Esophagus (tissue), 2 donors: ENCODE data around the gene GP9. TPM values are rescaled to one million over a fixed set of nuclear protein-coding genes. Genes with fewer than 3 reads are reported as not detected.

Experiments used
- H3K27ac ChIP-seq, 2 donors: one replicate each; pipeline ENCODE4 v1.5.1; 2013; ENCODE audit warnings: low read depth in 2 of 2, mild to moderate bottlenecking in 2 of 2, inconsistent platforms in 1 of 2, low read length in 1 of 2, moderate library complexity in 1 of 2
- H3K27me3 ChIP-seq, 2 donors: one replicate each; pipeline ENCODE4 v1.6.1; 2013; ENCODE audit warnings: low read length in 2 of 2, control low read depth in 1 of 2, mild to moderate bottlenecking in 1 of 2; ENCODE audit not compliant: insufficient read depth in 2 of 2, control insufficient read depth in 1 of 2
- H3K36me3 ChIP-seq, 2 donors: one replicate each; pipeline ENCODE4 v1.6.1; 2013; ENCODE audit warnings: low read length in 1 of 2; ENCODE audit not compliant: control insufficient read depth in 2 of 2, insufficient read depth in 2 of 2
- H3K4me1 ChIP-seq, 2 donors: one replicate each; pipeline ENCODE4 v1.6.1; 2013; ENCODE audit warnings: low read length in 1 of 2; ENCODE audit not compliant: control insufficient read depth in 2 of 2, insufficient read depth in 2 of 2
- H3K4me3 ChIP-seq, 2 donors: one replicate each; pipeline ENCODE4 v1.5.1; 2013; ENCODE audit warnings: low read length in 2 of 2, mild to moderate bottlenecking in 2 of 2, low read depth in 1 of 2, moderate library complexity in 1 of 2
- H3K9me3 ChIP-seq, 2 donors: one replicate each; pipeline ENCODE4 v1.6.1; 2013; ENCODE audit warnings: mild to moderate bottlenecking in 2 of 2, low read depth in 1 of 2, low read length in 1 of 2, moderate library complexity in 1 of 2; ENCODE audit not compliant: control insufficient read depth in 2 of 2, insufficient read depth in 1 of 2
- WGBS, 2 donors: extraction: QIAGEN DNeasy Blood & Tissue Kit; methylation state at CpG; one replicate each; pipeline ENCODE4 v1.1.7; 2013; 5-methylcytosine and 5-hydroxymethylcytosine counted together
- polyA plus RNA-seq, 2 donors: library from polyadenylated mRNA; stranded (reverse); fragments of 200-250 nt; gene quantifications; one replicate each; pipeline ENCODE4 v1.2.3, GENCODE V29; 2013
- donor health status: healthy with polysubstance abuse.
- donor health status: Bipolar disorder and iron deficiency.

The GP9 gene
- polyA plus RNA-seq, 2 donors: not detected

- no peaks in the 10 kb centered on the region for H3K9me3 ChIP-seq
- no peaks in the 10 kb centered on the region for H3K27me3 ChIP-seq
- H3K4me1 ChIP-seq: peaks cover 0 to 2% of the 10 kb centered on the region in 2 donors
- no peak overlapping the region for H3K4me3 ChIP-seq
- H3K36me3 ChIP-seq: no peaks in the 10 kb centered on the region
- no peak overlapping the region for H3K27ac ChIP-seq
- 35 to 37% methylated on average over 4 of the region's 4 CpGs for WGBS, 2 donors
These were observed 2.0 kb upstream of the GP9 start for GRCh38 chr3:129058441-129059200.

GRCh38 chr3:129059311-129059958, 1.1 kb upstream of the GP9 start:
- Histone ChIP-seq H3K27ac (no peak overlapping the region), H3K9me3 (no peaks in the 10 kb centered on the region), H3K36me3 (no peaks in the 10 kb centered on the region), H3K4me1 (peaks cover 3 to 4% of the 10 kb centered on the region in 2 donors), H3K4me3 (no peak overlapping the region), H3K27me3 (no peaks in the 10 kb centered on the region)
- WGBS, 2 donors: 80 to 88% methylated on average over 11 of the region's 11 CpGs

- Histone ChIP-seq H3K36me3 (no peaks in the 10 kb centered on the region), H3K4me1 (peaks cover 3 to 4% of the 10 kb centered on the region in 2 donors), H3K27ac (no peak overlapping the region), H3K4me3 (no peak overlapping the region), H3K9me3 (no peaks in the 10 kb centered on the region), H3K27me3 (no peaks in the 10 kb centered on the region)
- 92% methylated on average over 18 to 19 of the region's 19 CpGs for WGBS, 2 donors
These were observed 676 bp downstream of the GP9 start for GRCh38 chr3:129061023-129061887.

- H3K4me3 ChIP-seq: no peak overlapping the region
- 89 to 93% methylated on average over 32 of the region's 32 CpGs for WGBS, 2 donors
- no peaks in the 10 kb centered on the region for H3K9me3 ChIP-seq
- no peaks in the 10 kb centered on the region for H3K36me3 ChIP-seq
- H3K27ac ChIP-seq: no peak overlapping the region
- H3K27me3 ChIP-seq: no peaks in the 10 kb centered on the region
- H3K4me1 ChIP-seq: peaks cover 3 to 4% of the 10 kb centered on the region in 2 donors
These were observed 1.6 kb downstream of the GP9 start for GRCh38 chr3:129061888-129062834.

GRCh38 chr3:129063091-129063640, 2.6 kb downstream of the GP9 start:
- H3K36me3 ChIP-seq: no peaks in the 10 kb centered on the region
- no peaks in the 10 kb centered on the region for H3K9me3 ChIP-seq
- H3K4me3 ChIP-seq: no peak overlapping the region
- peaks cover 3 to 4% of the 10 kb centered on the region in 2 donors for H3K4me1 ChIP-seq
- no peak overlapping the region for H3K27ac ChIP-seq
- WGBS, 2 donors: 82 to 85% methylated on average over 10 of the region's 10 CpGs
- no peaks in the 10 kb centered on the region for H3K27me3 ChIP-seq

GRCh38 chr3:129063841-129064482, 3.4 kb downstream of the GP9 start:
- H3K9me3 ChIP-seq: no peaks in the 10 kb centered on the region
- H3K36me3 ChIP-seq: no peaks in the 10 kb centered on the region
- H3K27ac ChIP-seq: no peak overlapping the region
- WGBS, 2 donors: 52 to 57% methylated on average over 15 of the region's 15 CpGs
- no peak overlapping the region for H3K4me3 ChIP-seq
- H3K27me3 ChIP-seq: no peaks in the 10 kb centered on the region
- peaks cover 2 to 3% of the 10 kb centered on the region in 2 donors for H3K4me1 ChIP-seq

GRCh38 chr3:129065016-129065719, 4.6 kb downstream of the GP9 start:
- peaks cover 2 to 3% of the 10 kb centered on the region in 2 donors for H3K4me1 ChIP-seq
- H3K4me3 ChIP-seq: no peak overlapping the region
- no peaks in the 10 kb centered on the region for H3K9me3 ChIP-seq
- no peak overlapping the region for H3K27ac ChIP-seq
- 90 to 91% methylated on average over 14 of the region's 14 CpGs for WGBS, 2 donors
- H3K27me3 ChIP-seq: no peaks in the 10 kb centered on the region
- no peaks in the 10 kb centered on the region for H3K36me3 ChIP-seq

- 61 to 69% methylated on average over 4 of the region's 4 CpGs for WGBS, 2 donors
- no peaks in the 10 kb centered on the region for H3K36me3 ChIP-seq
- no peak overlapping the region for H3K4me3 ChIP-seq
- H3K9me3 ChIP-seq: no peaks in the 10 kb centered on the region
- no peak overlapping the region for H3K27ac ChIP-seq
- no peaks in the 10 kb centered on the region for H3K27me3 ChIP-seq
- peaks cover 2 to 3% of the 10 kb centered on the region in 2 donors for H3K4me1 ChIP-seq
These were observed 5.1 kb downstream of the GP9 start for GRCh38 chr3:129065720-129066073.
